GM21619 (cell line): Measurements from ENCODE around the gene LARGE1.

ENCODE experiments used
- ATAC-seq: cut with Tn5 transposase; IDR thresholded peaks from one replicate; pipeline ENCODE4 v1.9.1; 2021; ENCODE audit not compliant: unreplicated experiment

LARGE1 gene

GRCh38 chr22:33828302-33828701 is 92.0 kb downstream of the LARGE1 start:
- ATAC-seq = no peak

DNA sequence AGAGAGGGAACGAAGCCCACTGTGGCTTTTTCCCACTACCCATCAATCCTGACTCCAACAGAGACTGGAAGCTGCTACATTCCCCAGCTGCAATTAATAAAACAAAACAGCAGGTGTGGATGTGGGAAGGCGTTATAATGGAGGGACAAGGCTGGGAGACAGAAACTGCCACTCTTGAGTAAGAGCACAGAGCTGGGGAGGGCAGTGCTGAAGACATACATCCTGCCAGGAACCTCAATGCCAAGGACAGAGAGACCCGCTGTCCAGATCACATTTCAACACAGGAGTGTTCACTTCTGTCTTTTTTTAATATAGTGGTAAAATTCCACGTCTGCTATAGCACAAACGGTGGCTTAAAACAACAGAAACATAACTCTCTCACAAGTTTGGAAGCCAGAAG is 94.5 kb downstream of the LARGE1 start:
- no peak for ATAC-seq

- ATAC-seq = no peak
These were observed 96.7 kb downstream of the LARGE1 start for GRCh38 chr22:33823552-33823951.

DNA sequence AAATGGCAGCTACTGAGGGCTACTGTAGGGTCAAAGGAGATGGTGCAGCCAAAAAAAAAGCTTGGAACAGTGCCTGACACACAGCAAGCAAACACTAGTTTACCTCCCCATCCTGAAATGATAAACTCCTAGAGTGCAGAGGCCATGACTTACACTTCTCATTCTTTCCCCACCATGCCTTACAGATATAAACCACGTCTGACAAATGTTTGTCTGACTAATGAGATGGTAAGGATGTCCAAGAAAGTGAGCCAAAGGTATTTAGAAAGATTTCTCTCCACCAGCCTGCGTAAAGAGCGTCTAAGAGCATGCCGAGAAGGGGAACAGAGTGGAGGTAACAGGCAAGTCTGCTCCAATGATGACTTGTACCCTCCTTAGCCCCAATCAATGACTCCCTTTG is 99.0 kb downstream of the LARGE1 start:
- no peak for ATAC-seq

DNA sequence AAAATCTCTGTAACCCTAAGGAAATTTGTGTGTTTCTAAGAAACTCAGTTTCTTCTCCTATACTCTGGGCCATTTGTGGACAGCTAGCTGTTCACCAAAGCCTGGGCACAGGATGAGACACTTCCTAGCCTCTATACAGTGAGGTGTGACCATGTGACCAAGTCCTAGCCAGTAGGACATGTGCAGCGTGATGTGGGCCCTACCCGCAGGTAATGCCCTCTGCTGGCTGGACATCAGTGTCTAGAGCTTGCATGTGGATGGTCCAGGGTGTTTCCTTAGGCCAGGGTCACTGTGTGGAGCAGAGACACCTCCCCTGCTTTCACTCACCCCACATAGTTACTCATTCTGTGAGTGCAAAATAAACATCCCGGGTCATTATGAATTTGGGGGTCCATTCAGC is 100.5 kb downstream of the LARGE1 start:
- ATAC-seq = no peak

- no peak for ATAC-seq
These were observed 102.7 kb downstream of the LARGE1 start for GRCh38 chr22:33817512-33818127.

DNA sequence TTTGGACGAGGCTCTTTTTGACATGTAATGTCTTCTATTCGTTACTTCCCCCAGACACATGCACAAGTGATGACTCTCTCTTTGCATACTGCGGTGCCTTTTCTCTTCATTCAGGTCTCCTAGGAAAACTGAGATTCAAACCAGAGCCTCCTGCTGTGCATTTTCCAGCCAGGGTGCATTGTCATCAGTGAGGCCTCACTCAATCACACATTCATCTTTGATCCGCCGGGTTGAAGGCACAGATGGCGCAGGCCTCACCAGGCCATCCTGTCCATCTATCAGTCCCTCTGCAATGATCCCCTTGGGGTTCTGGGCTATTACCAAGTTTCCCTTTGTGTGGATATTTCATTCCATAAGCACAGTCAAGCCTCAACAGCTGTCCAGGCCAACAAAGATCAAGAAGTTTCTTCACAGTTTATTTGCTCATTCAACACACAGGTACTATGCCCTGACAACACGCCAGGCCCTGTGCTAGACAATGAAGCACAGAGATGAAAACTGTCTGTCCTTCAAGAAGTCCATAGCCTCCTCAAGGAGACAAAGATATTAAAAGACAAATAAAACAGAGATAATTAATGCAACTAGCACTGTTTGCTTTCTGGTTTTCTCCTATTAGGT is 107.8 kb downstream of the LARGE1 start:
- no peak for ATAC-seq

GRCh38 chr22:33811686-33812085 is 108.6 kb downstream of the LARGE1 start:
- no peak for ATAC-seq

- ATAC-seq = no peak
These were observed 109.1 kb downstream of the LARGE1 start for GRCh38 chr22:33811208-33811607.

- ATAC-seq = no peak
These were observed 112.8 kb downstream of the LARGE1 start for GRCh38 chr22:33807470-33807869.

DNA sequence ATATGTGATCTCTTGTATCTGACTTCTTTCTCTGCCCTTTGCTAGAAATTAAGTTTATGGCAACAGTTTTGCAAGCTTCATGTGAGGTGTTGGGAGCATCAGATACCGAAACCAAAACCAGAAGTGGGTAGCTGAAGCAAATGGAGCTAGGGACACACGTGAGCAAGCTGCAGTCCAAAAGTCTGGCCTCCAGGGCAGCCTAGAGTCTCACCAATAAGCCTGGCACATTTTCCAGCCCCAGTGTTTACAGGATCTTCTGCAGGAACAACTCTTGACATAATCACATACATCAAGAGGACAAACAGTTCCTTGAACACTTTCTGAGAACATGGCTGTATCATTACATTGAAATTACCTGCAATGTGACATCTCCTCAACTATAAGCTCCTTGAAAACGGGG is 114.1 kb downstream of the LARGE1 start:
- no peak for ATAC-seq

- ATAC-seq = no peak
These were observed 116.6 kb downstream of the LARGE1 start for GRCh38 chr22:33803371-33804282.

- ATAC-seq = no peak
These were observed 121.9 kb downstream of the LARGE1 start for GRCh38 chr22:33798401-33798800.

GRCh38 chr22:33796494-33796893 is 123.8 kb downstream of the LARGE1 start:
- no peak for ATAC-seq

- ATAC-seq = no peak
These were observed 126.8 kb downstream of the LARGE1 start for GRCh38 chr22:33793475-33793874.

DNA sequence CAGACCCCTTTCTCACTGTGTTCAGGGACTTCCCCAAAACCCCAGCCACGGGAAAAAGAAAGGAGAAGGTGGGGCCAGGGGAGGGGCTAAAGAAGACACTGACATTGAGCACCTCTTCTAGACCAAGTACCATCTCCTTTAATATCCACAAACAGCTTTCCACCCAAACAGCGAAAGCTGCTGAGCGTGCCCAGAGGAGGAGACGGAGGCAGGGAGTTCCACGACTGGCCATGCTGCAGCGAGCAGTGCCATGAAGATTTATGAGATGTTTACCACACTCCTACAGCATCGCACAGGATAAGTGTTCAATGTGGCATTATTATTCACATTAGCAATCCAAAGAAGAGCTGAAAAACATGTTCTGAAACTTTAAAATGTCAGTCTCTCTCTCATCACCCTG is 127.4 kb downstream of the LARGE1 start:
- ATAC-seq = no peak

DNA sequence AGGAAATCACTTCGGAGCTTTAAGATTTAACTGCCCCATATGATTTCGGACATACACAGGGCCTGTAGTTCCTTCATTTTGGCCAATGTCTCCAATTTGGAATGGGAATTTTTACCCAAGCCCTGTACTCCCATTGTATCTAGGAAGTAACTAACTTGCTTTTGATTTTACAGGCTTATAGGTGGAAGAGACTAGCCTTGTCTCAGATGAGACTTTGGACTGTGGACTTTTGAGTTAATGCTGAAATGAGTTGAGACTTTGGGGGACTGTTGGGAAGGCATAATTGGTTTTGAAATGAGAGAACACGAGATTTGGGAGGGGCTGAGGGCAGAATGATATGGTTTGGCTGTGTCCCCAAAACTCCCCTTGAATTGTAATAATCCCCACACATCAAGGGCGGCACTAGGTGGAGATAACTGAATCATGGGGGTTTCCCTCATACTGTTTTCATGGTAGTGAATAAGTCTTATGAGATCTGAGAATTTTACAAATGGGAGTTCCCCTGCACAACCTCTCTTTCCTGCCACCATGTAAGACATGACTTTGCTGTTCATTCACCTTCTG is 130.5 kb downstream of the LARGE1 start:
- ATAC-seq = no peak

- ATAC-seq = no peak
These were observed 131.3 kb downstream of the LARGE1 start for GRCh38 chr22:33788927-33789326.

DNA sequence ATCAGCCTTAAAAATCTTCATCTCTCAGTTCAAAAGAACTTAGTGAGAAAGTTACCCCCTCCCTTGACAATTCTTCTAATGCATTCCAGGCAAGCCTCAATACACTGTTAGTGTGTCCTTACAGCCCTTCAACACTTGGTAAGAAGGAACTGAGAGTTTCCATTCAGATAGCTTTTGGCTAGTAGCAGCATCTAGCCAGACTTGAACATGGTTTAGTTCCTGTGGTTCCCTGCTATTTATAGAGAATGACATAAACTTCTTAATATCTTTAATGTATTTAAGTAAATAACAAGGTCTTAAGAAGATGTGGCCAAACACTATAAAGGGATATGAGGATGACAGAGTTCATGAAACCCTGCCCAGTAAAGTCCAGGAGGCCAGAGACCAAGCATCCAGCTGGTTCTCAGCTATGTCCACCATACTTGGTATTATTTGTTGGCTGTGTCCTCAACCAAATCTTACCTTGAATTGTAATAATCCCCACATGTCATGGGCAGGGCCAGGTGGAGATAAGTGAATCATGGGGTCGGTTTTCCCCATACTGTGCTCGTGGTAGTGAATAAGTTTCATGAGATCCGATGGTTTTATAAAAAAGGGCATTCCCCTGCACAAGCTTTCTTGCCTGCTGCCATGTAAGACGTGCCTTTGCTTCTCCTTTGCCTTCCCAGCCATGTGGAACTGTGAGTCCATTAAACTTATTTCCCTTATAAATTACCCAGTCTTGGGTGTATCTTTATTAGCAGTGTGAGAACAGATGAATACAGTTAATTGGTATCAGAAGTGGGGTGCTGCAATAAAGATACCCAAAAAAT is 132.4 kb downstream of the LARGE1 start:
- ATAC-seq = no peak

DNA sequence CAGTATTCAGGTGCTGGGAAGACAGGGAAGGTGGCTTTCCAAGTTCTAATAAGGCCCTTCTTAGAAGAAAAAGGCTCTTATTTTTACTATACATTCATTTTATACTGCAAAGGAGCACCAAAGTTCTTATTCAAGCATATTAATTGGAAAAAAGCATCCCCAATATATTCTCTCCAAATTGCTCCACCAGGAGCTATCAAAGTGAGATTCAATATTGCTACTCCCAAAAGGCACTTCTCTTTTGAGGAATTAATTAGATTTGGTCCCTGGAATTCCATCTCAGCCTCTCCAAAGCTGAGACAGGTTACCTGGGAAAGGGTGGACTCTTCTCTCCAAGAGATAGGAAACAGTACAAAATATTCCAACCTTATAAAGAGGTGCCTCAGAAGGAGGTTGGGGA is 134.1 kb downstream of the LARGE1 start:
- no peak for ATAC-seq
